Adipocyte (in vitro differentiated cells): ENCODE data around the gene EML1.

Source experiments
- DNase-seq: peaks from one replicate; pipeline ENCODE4 v3.0.0-alpha.2; 2015; ENCODE audit warnings: low read depth
- H3K27me3 ChIP-seq: replicated peaks from 2 replicates; pipeline ENCODE4 v1.7.0; 2013; ENCODE audit warnings: mild to moderate bottlenecking, low read length, moderate library complexity; ENCODE audit not compliant: control insufficient read depth, insufficient read depth
- H3K36me3 ChIP-seq: 2 replicates; pipeline ENCODE4 v1.7.0; 2013; ENCODE audit warnings: low read length, mild to moderate bottlenecking, moderate library complexity; ENCODE audit not compliant: control insufficient read depth, insufficient read depth, severe bottlenecking
- H3K4me1 ChIP-seq: 2 replicates; pipeline ENCODE4 v1.7.0; 2013; ENCODE audit warnings: mild to moderate bottlenecking, low read length, moderate library complexity; ENCODE audit not compliant: control insufficient read depth, insufficient read depth
- H3K4me3 ChIP-seq: 2 replicates; pipeline ENCODE4 v1.7.0; 2013; ENCODE audit warnings: mild to moderate bottlenecking, low read length, moderate library complexity
- H3K9ac ChIP-seq: 2 replicates; pipeline ENCODE4 v1.7.0; 2013; ENCODE audit warnings: mild to moderate bottlenecking, low read length, moderate library complexity
- H3K9me3 ChIP-seq: 2 replicates; pipeline ENCODE4 v1.7.0; 2013; ENCODE audit warnings: mild to moderate bottlenecking, low read length, moderate library complexity; ENCODE audit not compliant: control insufficient read depth

The EML1 gene

GRCh38 chr14:99793213-99794150, at the start of gene EML1:
Gene EML1 (plus strand): TSS chr14:99793413. CDS start chr14:99793477, 64 bp downstream.
- Histone ChIP-seq H3K9me3 (peaks cover 8% of the 10 kb centered on the region), H3K4me1 (peaks cover 30% of the 10 kb centered on the region), H3K9ac (peak within 1 kb of the TSS; percentile 86), H3K36me3 (no peaks in the 10 kb centered on the region), H3K27me3 (no peaks in the 10 kb centered on the region), H3K4me3 (peak within 1 kb of the TSS; percentile 84)
- DNase-seq = peak; percentile 94

GRCh38 chr14:99744199-99744872, 48.9 kb upstream of the EML1 start:
- Histone ChIP-seq H3K27me3 (peaks cover 4% of the 10 kb centered on the region), H3K9me3 (no peaks in the 10 kb centered on the region), H3K4me1 (peaks cover 17% of the 10 kb centered on the region), H3K36me3 (no peaks in the 10 kb centered on the region), H3K4me3 (no peak overlapping the region), H3K9ac (no peak overlapping the region)
- DNase-seq = peak; percentile 77

- no peak overlapping the region for H3K9ac ChIP-seq
- peaks cover 4% of the 10 kb centered on the region for H3K27me3 ChIP-seq
- no peak for DNase-seq
- H3K4me1 ChIP-seq = peaks cover 22% of the 10 kb centered on the region
- no peak overlapping the region for H3K4me3 ChIP-seq
- no peaks in the 10 kb centered on the region for H3K9me3 ChIP-seq
- no peaks in the 10 kb centered on the region for H3K36me3 ChIP-seq
Measured at GRCh38 chr14:99744873-99745224, 48.4 kb upstream of the EML1 start.

- peak; percentile 29 for DNase-seq
- H3K36me3 ChIP-seq = no peaks in the 10 kb centered on the region
- H3K9ac ChIP-seq = no peak overlapping the region
- no peak overlapping the region for H3K4me3 ChIP-seq
- peaks cover 6% of the 10 kb centered on the region for H3K27me3 ChIP-seq
- no peaks in the 10 kb centered on the region for H3K9me3 ChIP-seq
- H3K4me1 ChIP-seq = peaks cover 27% of the 10 kb centered on the region
Measured at GRCh38 chr14:99745307-99745951, 47.8 kb upstream of the EML1 start.

- Histone ChIP-seq H3K4me3 (no peak overlapping the region), H3K27me3 (peaks cover 14% of the 10 kb centered on the region), H3K9me3 (no peaks in the 10 kb centered on the region), H3K36me3 (no peaks in the 10 kb centered on the region), H3K9ac (no peak overlapping the region), H3K4me1 (peaks cover 29% of the 10 kb centered on the region)
- no peak for DNase-seq
Measured at GRCh38 chr14:99747167-99747566, 46.0 kb upstream of the EML1 start.

GRCh38 chr14:99747582-99748330, 45.5 kb upstream of the EML1 start:
- Histone ChIP-seq H3K9ac (no peak overlapping the region), H3K4me1 (peaks cover 34% of the 10 kb centered on the region), H3K9me3 (no peaks in the 10 kb centered on the region), H3K36me3 (no peaks in the 10 kb centered on the region), H3K27me3 (peaks cover 14% of the 10 kb centered on the region), H3K4me3 (no peak overlapping the region)
- DNase-seq = no peak

GRCh38 chr14:99748529-99748928, 44.7 kb upstream of the EML1 start:
- no peak for DNase-seq
- H3K9me3 ChIP-seq = no peaks in the 10 kb centered on the region
- H3K4me1 ChIP-seq = peaks cover 34% of the 10 kb centered on the region
- no peaks in the 10 kb centered on the region for H3K36me3 ChIP-seq
- no peak overlapping the region for H3K4me3 ChIP-seq
- H3K9ac ChIP-seq = no peak overlapping the region
- H3K27me3 ChIP-seq = peaks cover 14% of the 10 kb centered on the region

- Histone ChIP-seq H3K27me3 (peaks cover 14% of the 10 kb centered on the region), H3K9me3 (no peaks in the 10 kb centered on the region), H3K4me3 (no peak overlapping the region), H3K36me3 (no peaks in the 10 kb centered on the region), H3K9ac (no peak overlapping the region), H3K4me1 (peaks cover 40% of the 10 kb centered on the region)
- no peak for DNase-seq
Measured at GRCh38 chr14:99749142-99749541, 44.1 kb upstream of the EML1 start.

GRCh38 chr14:99749763-99750715, 43.2 kb upstream of the EML1 start:
- H3K4me1 ChIP-seq = peaks cover 43% of the 10 kb centered on the region
- peaks cover 14% of the 10 kb centered on the region for H3K27me3 ChIP-seq
- H3K9me3 ChIP-seq = no peaks in the 10 kb centered on the region
- no peaks in the 10 kb centered on the region for H3K36me3 ChIP-seq
- no peak overlapping the region for H3K4me3 ChIP-seq
- H3K9ac ChIP-seq = no peak overlapping the region
- no peak for DNase-seq
